Epithelial cell of proximal tubule (primary cell): Measurements from ENCODE around the gene ALDH1L2. TPM values are rescaled to one million over a fixed set of nuclear protein-coding genes. Genes with fewer than 3 reads are reported as not detected.
A peak's percentile ranks its signal among the peaks of the same experiment; 100 is the strongest.

Experiments
- DNase-seq: peaks from one replicate; pipeline ENCODE4 v3.0.0-alpha.2; 2011; ENCODE audit warnings: low read depth
- H3K4me3 ChIP-seq: 2 replicates; pipeline ENCODE4 v1.5.1; 2011; ENCODE audit warnings: low read depth, mild to moderate bottlenecking, low read length
- total RNA-seq: library from RNA; depleted of rRNA; stranded (reverse); fragments of >200 nt; gene quantifications from 2 replicates; pipeline ENCODE4 v1.2.3, GENCODE V29; 2015
- TF ChIP-seq, protein P1 (sequence below): conservative IDR thresholded peaks from 2 replicates; pipeline ENCODE4 v1.5.1; 2012; ENCODE audit warnings: low read depth, mild to moderate bottlenecking, low read length

ALDH1L2 gene
- total RNA-seq, 1 donor from 2014 or later, result 1.5 TPM

GRCh38 chr12:105024928-105025327, 59.3 kb downstream of the ALDH1L2 start:
- DNase-seq, result no peak
- no peak overlapping the region for H3K4me3 ChIP-seq
- TF ChIP-seq, protein P1, sequence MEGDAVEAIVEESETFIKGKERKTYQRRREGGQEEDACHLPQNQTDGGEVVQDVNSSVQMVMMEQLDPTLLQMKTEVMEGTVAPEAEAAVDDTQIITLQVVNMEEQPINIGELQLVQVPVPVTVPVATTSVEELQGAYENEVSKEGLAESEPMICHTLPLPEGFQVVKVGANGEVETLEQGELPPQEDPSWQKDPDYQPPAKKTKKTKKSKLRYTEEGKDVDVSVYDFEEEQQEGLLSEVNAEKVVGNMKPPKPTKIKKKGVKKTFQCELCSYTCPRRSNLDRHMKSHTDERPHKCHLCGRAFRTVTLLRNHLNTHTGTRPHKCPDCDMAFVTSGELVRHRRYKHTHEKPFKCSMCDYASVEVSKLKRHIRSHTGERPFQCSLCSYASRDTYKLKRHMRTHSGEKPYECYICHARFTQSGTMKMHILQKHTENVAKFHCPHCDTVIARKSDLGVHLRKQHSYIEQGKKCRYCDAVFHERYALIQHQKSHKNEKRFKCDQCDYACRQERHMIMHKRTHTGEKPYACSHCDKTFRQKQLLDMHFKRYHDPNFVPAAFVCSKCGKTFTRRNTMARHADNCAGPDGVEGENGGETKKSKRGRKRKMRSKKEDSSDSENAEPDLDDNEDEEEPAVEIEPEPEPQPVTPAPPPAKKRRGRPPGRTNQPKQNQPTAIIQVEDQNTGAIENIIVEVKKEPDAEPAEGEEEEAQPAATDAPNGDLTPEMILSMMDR, result no peak

DNA sequence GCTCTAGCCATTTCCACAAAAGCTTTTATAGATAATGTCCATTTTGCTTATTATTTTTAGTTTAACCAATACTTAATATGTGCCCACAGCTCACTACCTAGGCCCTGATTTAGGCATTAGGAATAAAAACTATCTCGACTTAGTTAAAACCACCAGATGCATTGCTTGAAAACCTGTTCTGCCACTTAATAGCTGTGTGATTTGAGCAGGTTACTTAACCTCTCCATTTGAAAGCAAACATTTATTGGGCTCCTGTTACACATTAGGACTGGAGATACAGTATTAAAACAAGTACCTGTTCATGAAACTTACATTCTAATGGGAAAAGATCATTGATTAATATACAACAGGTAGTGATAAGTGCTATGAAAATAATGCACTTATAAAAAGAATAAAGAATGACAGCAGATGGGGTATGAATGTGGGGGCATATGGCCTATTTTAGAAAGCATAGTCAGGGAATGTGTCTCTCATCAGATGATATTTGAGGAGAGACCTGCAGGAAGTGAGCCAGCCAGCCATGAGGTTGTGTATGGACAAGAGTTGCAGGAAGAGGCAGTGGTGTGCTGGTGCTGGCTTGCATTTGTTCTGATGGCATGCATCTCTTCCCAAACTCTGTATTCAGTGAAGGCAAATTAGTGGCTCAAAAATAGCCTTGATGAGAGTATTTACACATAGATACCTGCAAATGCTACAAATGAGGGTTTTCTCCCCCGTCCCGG, 63.9 kb downstream of the ALDH1L2 start:
- DNase-seq, result no peak
- H3K4me3 ChIP-seq, result no peak overlapping the region
- TF ChIP-seq, protein P1, result no peak

DNA sequence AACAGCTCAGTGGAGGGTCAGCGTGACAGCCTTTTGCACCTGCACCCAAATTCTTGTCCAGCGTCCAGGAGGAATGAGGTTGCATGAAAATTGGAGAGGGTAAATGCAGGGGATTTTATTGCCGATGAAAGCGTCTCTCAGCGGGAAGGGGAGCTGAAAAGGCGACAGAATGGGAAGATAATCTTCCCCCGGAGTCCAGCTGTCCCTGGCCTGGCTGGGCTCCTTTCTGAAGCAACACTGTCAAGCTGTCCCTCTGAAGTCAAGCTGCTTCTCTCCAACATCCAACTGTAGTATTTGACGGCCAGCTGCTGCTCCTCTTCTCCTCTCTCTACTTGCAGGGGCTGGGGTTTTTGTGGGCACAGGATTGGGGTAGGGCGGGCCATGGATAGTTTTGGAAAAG, 65.5 kb downstream of the ALDH1L2 start:
- no peak for DNase-seq
- TF ChIP-seq, protein P1, result no peak
- H3K4me3 ChIP-seq, result no peak overlapping the region

- H3K4me3 ChIP-seq, result no peak overlapping the region
- DNase-seq, result no peak
- TF ChIP-seq, protein P1, result no peak
Observed at GRCh38 chr12:105018012-105018411, 66.2 kb downstream of the ALDH1L2 start.

DNA sequence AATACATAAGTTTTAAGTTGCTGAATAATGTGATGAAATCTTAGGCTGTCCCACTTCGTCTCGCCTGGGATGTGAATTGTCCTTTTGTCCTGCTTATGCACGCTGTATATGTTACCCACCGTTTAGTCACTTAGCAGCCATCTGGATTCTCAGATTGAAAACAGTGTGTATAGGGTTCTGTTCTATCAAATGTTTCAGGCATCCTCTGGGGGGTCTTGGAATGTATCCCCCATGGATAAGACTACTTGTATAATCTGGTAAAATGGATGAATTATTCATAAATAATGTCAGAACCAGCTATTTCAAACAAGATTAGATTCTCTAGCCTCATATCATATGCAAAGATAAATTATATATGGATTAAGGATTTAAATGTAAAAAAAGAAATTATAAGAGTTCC, 68.7 kb downstream of the ALDH1L2 start:
- no peak overlapping the region for H3K4me3 ChIP-seq
- TF ChIP-seq, protein P1, result no peak
- DNase-seq, result no peak

GRCh38 chr12:105014603-105015002, 69.7 kb downstream of the ALDH1L2 start:
- no peak for DNase-seq
- TF ChIP-seq, protein P1, result no peak
- no peak overlapping the region for H3K4me3 ChIP-seq

GRCh38 chr12:105013892-105014291, 70.4 kb downstream of the ALDH1L2 start:
- TF ChIP-seq, protein P1, result no peak
- no peak overlapping the region for H3K4me3 ChIP-seq
- DNase-seq, result peak; percentile 15
